SK-N-SH (cell line): Measurements from ENCODE around the gene PHOX2A. TPM values are rescaled to one million over a fixed set of nuclear protein-coding genes. Genes with fewer than 3 reads are reported as not detected.

Source experiments
- CTCF ChIA-PET: fragments of 300-600, 350-600 bp; formaldehyde crosslinking; extraction: SDS; loops from one replicate; lab custom pipeline; 2021; lab: Yijun Ruan, JAX
- POLR2A ChIA-PET: fragments of 350-600 bp; sonication (Branson Sonifier 250); formaldehyde crosslinking; extraction: SDS; loops from one replicate; lab custom pipeline; 2020; ENCODE audit warnings: antibody characterized with exemption, inconsistent platforms; lab: Yijun Ruan, JAX
- DNase-seq: peaks from one replicate; pipeline ENCODE4 v3.0.0; 2012
- H2AFZ ChIP-seq: fragments of 200-600 bp; sonication (generic); 2 replicates; pipeline ENCODE4 v1.8.1; 2016; ENCODE audit warnings: antibody characterized with exemption, mild to moderate bottlenecking, low read depth
- H3F3A ChIP-seq: fragments of 200-600 bp; sonication (generic); replicated peaks from 2 replicates; pipeline ENCODE3; 2016; ENCODE audit warnings: antibody characterized with exemption, mild to moderate bottlenecking; ENCODE audit not compliant: insufficient read depth
- H3K27ac ChIP-seq, 2 experiments: fragments of 200-500 bp in 1 of 2; fragments of 200-600 bp in 1 of 2; sonication (Bioruptor generic) in 1 of 2; sonication (generic), shearing (Covaris generic) in 1 of 2; 2 replicates each; pipeline versions ENCODE4 v1.5.1 to v1.6.1; 2014 to 2016; ENCODE audit warnings: low read depth in 2 of 2, inconsistent platforms in 1 of 2, low read length in 1 of 2, mild to moderate bottlenecking in 1 of 2, mixed read lengths in 1 of 2
- H3K27me3 ChIP-seq: fragments of 200-600 bp; sonication (generic), shearing (Covaris generic); 2 replicates; pipeline ENCODE4 v1.6.1; 2016; ENCODE audit warnings: mixed run types; ENCODE audit not compliant: insufficient read depth
- H3K36me3 ChIP-seq, 2 experiments: fragments of 200-500 bp in 1 of 2; fragments of 200-600 bp in 1 of 2; sonication (Bioruptor generic) in 1 of 2; sonication (generic) in 1 of 2; replicated peaks in 1 of 2; 2 replicates each; pipeline versions ENCODE3 to v1.5.1; 2014 to 2016; ENCODE audit warnings: low read length in 1 of 2, mild to moderate bottlenecking in 1 of 2; ENCODE audit not compliant: insufficient read depth in 2 of 2, control insufficient read depth in 1 of 2
- H3K4me1 ChIP-seq, 2 experiments: fragments of 200-500 bp in 1 of 2; fragments of 200-600 bp in 1 of 2; sonication (Bioruptor generic) in 1 of 2; sonication (generic), shearing (Covaris generic) in 1 of 2; 2 replicates each; pipeline versions ENCODE4 v1.5.1 to v1.6.1; 2014 to 2016; ENCODE audit warnings: low read depth in 1 of 2, low read length in 1 of 2, mixed run types in 1 of 2; ENCODE audit not compliant: insufficient read depth in 2 of 2, control insufficient read depth in 1 of 2
- H3K4me2 ChIP-seq: fragments of 200-600 bp; sonication (generic), shearing (Covaris generic); 2 replicates; pipeline ENCODE4 v1.6.1; 2017; ENCODE audit warnings: mixed run types
- H3K4me3 ChIP-seq, 2 experiments: fragments of 200-500 bp in 1 of 2; fragments of 200-600 bp in 1 of 2; sonication (Bioruptor generic) in 1 of 2; sonication (generic), shearing (Covaris generic) in 1 of 2; 2 replicates each; pipeline versions ENCODE4 v1.5.1 to v1.8.1; 2014 to 2016; ENCODE audit warnings: low read depth in 2 of 2, inconsistent platforms in 1 of 2, low read length in 1 of 2, mild to moderate bottlenecking in 1 of 2, mixed read lengths in 1 of 2, moderate library complexity in 1 of 2
- H3K79me2 ChIP-seq: fragments of 200-600 bp; sonication (generic); 2 replicates; pipeline ENCODE4 v1.8.1; 2017; ENCODE audit warnings: mild to moderate bottlenecking; ENCODE audit not compliant: insufficient read depth
- H3K9ac ChIP-seq: fragments of 200-600 bp; sonication (generic); 2 replicates; pipeline ENCODE4 v1.6.1; 2017; ENCODE audit warnings: mixed run types
- H3K9me2 ChIP-seq: fragments of 200-600 bp; sonication (generic); 2 replicates; pipeline ENCODE4 v1.6.1; 2017; ENCODE audit warnings: mixed run types
- H3K9me3 ChIP-seq: fragments of 200-600 bp; sonication (generic); 2 replicates; pipeline ENCODE4 v1.6.1; 2017; ENCODE audit warnings: mixed run types, mild to moderate bottlenecking, moderate library complexity
- H4K20me1 ChIP-seq: fragments of 200-600 bp; sonication (generic); 2 replicates; pipeline ENCODE4 v1.6.1; 2017; ENCODE audit warnings: mild to moderate bottlenecking, mixed run types; ENCODE audit not compliant: insufficient read depth
- CTCF ChIP-seq: fragments of 200-600 bp; sonication (generic); IDR thresholded peaks from 2 replicates; pipeline ENCODE4 v1.6.1; 2017; ENCODE audit warnings: antibody characterized with exemption, mild to moderate bottlenecking, moderate library complexity
- ELF1 ChIP-seq: IDR thresholded peaks from 2 replicates; pipeline ENCODE4 v1.4.0; 2012
- EP300 ChIP-seq, 2 experiments: IDR thresholded peaks; 2 replicates each; pipeline versions ENCODE4 v1.4.0 to v1.6.1; 2012; ENCODE audit warnings: borderline replicate concordance in 1 of 2, low read depth in 1 of 2, low read length in 1 of 2
- FOXJ3 ChIP-seq: sonication (generic); formaldehyde crosslinking; IDR thresholded peaks from 2 replicates; pipeline ENCODE4 v1.5.1; 2020; ENCODE audit warnings: mild to moderate bottlenecking, missing genetic modification reagents
- POLR2AphosphoS5 ChIP-seq: IDR thresholded peaks from 2 replicates; pipeline ENCODE4 v1.6.1; 2012; ENCODE audit warnings: low read depth, low read length
- RAD21 ChIP-seq: IDR thresholded peaks from 2 replicates; pipeline ENCODE4 v1.6.1; 2012; ENCODE audit warnings: mild to moderate bottlenecking, low read length
- RCOR1 ChIP-seq: fragments of 150-350 bp; IDR thresholded peaks from 2 replicates; pipeline ENCODE4 v1.6.1; 2017; ENCODE audit warnings: antibody characterized with exemption, low read length
- RFX5 ChIP-seq: IDR thresholded peaks from 2 replicates; pipeline ENCODE4 v1.6.1; 2012; ENCODE audit warnings: mild to moderate bottlenecking, improper control_type of control experiment, low read length
- SMC3 ChIP-seq: IDR thresholded peaks from 2 replicates; pipeline ENCODE4 v1.6.1; 2012; ENCODE audit warnings: low read depth, low read length, improper control_type of control experiment
- TAF1 ChIP-seq: IDR thresholded peaks from 2 replicates; pipeline ENCODE4 v1.6.1; 2012; ENCODE audit warnings: low read depth, mild to moderate bottlenecking, low read length, moderate library complexity, borderline replicate concordance
- TEAD4 ChIP-seq: IDR thresholded peaks from 2 replicates; pipeline ENCODE4 v1.4.0; 2012; ENCODE audit warnings: mild to moderate bottlenecking, borderline replicate concordance; ENCODE audit not compliant: insufficient read depth
- WGBS: methylation state at CpG from one replicate; pipeline ENCODE4 v1.1.6; 2017; ENCODE audit warnings: low lambda C conversion rate; 5-methylcytosine and 5-hydroxymethylcytosine counted together
- polyA plus RNA-seq, 3 experiments: library from polyadenylated mRNA; depleted of rRNA; stranded (reverse); fragments of >200 nt; gene quantifications; 2 replicates each; pipeline ENCODE4 v1.2.3, GENCODE V29; 2012

The PHOX2A gene
- polyA plus RNA-seq, 1 of the 3 experiments (the other 2 are of a cell fraction), result 75.6 TPM

- TF ChIP-seq TEAD4 (no peak), RFX5 (no peak), ELF1 (no peak), SMC3 (no peak), RCOR1 (no peak), RAD21 (peak; percentile 11; the same call in 1 of the 2 replicates), TAF1 (no peak), FOXJ3 (CRISPR knock-in tag) (no peak), EP300 (IDR thresholded peaks at IDR 0.05; ENCODE audit: borderline replicate concordance in 1 of 2, low read depth in 1 of 2, low read length in 1 of 2) (no peak)
These were observed 7.8 kb downstream of the PHOX2A start (continued) for GRCh38 chr11:72236083-72236697.

GRCh38 chr11:72235351-72236057 is 8.5 kb downstream of the PHOX2A start:
- no peaks in the 10 kb centered on the region for H3K27me3 ChIP-seq
- H3K36me3 ChIP-seq, result peaks cover 36 to 69% of the 10 kb centered on the region in 2 experiments
- peak overlapping the region; percentile 64 to 90; a peak in 3 of 4 replicates for H3K27ac ChIP-seq
- H3K9ac ChIP-seq, result no peak overlapping the region
- no peak overlapping the region for H3K4me3 ChIP-seq
- H3K4me1 ChIP-seq, result peaks cover 15 to 27% of the 10 kb centered on the region in 2 experiments; a peak in 2 of 4 replicates
- 98% methylated on average over 8 of the region's 17 CpGs for WGBS
- H3K9me3 ChIP-seq, result no peaks in the 10 kb centered on the region
- H4K20me1 ChIP-seq, result peaks cover 11% of the 10 kb centered on the region; the same call in 1 of the 2 replicates
- CTCF ChIA-PET, result interaction anchor here (0.8 to 19.7 kb wide), 11 partner anchors 8 to 195 kb away, joined by 3 to 314 read pairs (median 4); partner anchors contain the start of genes CLPB and INPPL1
- POLR2A ChIA-PET, result interaction anchor here (0.5 to 15.5 kb wide), 24 partner anchors 10 to 256 kb away, joined by 3 to 880 read pairs (median 5); partner anchors contain the start of genes CLPB and INPPL1
- DNase-seq, result peak; percentile 66
- TF ChIP-seq CTCF (no peak), POLR2AphosphoS5 (peak; percentile 5; the same call in 1 of the 2 replicates)
- no peaks in the 10 kb centered on the region for H3K9me2 ChIP-seq
- H3F3A ChIP-seq, result peaks cover 56% of the 10 kb centered on the region
- no peak overlapping the region for H3K4me2 ChIP-seq
- no peak overlapping the region for H2AFZ ChIP-seq
- H3K79me2 ChIP-seq, result peaks cover 4% of the 10 kb centered on the region; the same call in 1 of the 2 replicates
